AG20443 (cell line): Measurements from ENCODE around the gene EIF1AD.
"Not testable (repeated sequence)": the region's sequence is repeated elsewhere in the genome, so short reads cannot be mapped to it uniquely, and the experiment has no call there.

Experiments
- DNase-seq: peaks from one replicate; pipeline ENCODE4 v3.0.0; 2012; ENCODE audit warnings: low spot score, mixed read lengths

EIF1AD gene

DNA sequence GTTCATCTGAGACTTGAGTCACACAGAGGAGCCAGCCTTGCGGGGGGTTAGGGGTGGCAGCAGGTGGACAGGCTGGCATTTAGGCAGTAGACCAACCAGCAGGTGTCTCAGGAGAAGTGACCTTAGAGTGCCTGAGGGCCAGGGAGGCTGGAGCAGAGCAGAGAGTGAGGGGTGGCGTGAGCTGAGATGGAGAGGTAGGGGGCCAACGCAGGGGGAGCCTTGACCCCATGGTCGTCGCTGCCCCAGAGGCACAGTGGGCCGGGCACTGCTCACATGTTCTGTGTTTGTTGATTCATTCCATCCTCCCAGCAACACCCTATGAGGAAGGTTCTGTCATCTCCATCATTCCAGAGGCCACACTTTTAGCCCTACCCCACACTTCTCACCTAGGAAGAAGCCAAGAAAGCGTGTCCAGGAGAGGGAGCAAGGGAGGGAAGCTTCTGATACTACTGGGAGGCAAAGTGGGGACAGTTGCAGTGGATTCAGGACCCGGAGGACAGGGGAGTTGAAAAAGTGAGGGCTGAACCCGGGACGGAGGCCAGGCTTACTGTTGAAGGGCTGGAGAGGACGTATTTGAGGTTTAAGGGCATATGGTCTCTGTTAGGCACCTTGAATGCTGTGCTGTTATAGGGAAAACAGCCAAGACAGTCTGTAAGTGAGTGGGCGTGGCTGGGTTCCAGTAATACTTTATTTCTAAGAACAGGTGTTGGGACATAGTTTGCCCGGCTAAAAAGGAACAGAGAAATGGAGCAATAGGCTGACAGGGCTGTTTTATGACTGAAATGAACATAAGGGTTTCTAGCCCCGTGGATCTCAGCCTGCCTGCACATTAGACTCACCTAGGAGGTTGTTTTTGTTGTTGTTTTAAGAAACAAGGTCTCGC lies 33.1 kb downstream of the EIF1AD start:
- DNase-seq = no peak

DNA sequence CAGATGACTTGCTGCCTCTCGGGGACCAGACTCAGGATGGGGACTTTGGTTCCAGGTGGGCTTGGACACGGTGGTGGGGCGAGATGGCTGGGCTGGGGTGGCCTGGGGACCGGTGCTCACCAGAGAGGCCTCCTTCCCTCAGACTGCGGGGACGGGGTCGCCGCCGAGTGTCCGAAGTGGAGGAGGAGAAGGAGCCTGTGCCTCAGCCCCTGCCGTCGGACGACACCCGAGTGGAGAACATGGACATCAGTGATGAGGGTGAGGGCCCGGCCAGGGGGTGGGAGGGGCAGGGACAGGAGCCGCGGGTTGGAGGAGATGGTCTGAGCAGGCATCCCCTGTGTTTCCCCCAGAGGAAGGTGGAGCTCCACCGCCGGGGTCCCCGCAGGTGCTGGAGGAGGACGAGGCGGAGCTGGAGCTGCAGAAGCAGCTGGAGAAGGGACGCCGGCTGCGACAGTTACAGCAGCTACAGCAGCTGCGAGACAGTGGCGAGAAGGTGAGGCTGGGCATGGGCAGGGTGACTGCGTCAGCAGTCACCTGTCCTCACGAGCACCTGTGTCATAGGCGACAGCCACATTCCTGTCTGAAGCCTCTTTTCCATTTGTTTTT lies 34.5 kb downstream of the EIF1AD start:
- no peak for DNase-seq

DNA sequence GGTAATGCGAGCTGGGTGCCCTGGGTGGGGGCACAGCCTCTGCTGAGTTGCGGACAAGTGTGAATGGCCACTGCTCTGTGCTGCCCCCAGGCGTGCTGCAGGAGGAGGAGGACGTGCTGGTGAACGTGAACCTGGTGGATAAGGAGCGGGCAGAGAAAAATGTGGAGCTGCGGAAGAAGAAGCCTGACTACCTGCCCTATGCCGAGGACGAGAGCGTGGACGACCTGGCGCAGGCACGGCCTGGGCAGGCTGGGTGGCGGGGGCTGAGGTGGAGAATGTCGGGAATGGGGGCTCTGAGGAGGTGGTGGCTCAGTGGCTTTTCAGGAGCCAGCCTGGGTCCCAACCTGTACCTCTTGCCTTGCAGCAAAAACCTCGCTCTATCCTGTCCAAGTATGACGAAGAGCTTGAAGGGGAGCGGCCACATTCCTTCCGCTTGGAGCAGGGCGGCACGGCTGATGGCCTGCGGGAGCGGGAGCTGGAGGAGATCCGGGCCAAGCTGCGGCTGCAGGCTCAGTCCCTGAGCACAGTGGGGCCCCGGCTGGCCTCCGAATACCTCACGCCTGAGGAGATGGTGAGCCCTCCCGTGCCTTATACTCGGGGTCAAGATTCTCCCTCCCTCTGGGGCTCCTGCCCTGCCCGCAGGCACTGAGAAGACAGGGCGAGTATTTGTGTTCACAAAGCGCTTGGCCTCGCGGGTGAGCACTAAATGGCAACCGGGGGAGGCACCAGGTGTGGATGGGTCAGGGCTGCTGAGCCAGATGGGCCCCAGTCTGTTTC lies 35.8 kb downstream of the EIF1AD start:
- no peak for DNase-seq

DNA sequence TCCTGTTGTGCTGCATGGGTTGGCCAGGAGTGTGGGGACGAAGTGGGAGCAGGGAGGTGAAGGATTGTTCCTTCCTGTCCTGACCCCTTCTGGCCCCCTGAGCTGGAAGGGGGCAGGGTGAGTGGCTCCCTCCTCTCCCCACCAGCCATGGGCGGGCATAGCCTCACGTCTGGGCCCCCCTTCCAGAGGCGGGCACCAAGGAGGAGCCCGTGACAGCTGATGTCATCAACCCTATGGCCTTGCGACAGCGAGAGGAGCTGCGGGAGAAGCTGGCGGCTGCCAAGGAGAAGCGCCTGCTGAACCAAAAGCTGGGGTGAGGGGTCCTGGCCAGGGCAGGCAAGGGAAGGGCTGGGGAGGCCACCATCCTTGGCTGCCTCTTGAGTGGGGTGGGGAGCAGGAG lies 37.1 kb downstream of the EIF1AD start:
- DNase-seq = no peak

DNA sequence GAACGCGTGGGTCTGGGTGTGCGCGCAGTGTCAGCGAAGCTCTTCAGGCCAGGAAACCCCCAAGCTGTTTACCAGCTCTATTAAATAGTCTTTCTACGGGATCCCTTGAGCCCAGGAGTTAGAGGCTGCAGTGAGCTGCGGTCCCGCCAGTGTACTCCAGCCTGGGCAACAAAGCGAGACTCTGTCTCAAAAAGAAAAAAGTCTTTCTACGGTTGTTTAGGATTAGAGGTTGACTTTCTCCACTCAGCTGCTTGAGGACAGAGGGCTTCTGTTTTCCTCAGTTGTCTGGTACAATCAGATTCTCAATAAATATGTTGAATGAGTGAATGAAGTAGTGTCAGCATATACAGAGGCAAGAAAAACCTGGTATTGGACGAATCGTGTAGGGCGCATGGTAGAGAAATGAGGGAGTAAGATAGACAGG lies 39.8 kb downstream of the EIF1AD start:
- no peak for DNase-seq

DNA sequence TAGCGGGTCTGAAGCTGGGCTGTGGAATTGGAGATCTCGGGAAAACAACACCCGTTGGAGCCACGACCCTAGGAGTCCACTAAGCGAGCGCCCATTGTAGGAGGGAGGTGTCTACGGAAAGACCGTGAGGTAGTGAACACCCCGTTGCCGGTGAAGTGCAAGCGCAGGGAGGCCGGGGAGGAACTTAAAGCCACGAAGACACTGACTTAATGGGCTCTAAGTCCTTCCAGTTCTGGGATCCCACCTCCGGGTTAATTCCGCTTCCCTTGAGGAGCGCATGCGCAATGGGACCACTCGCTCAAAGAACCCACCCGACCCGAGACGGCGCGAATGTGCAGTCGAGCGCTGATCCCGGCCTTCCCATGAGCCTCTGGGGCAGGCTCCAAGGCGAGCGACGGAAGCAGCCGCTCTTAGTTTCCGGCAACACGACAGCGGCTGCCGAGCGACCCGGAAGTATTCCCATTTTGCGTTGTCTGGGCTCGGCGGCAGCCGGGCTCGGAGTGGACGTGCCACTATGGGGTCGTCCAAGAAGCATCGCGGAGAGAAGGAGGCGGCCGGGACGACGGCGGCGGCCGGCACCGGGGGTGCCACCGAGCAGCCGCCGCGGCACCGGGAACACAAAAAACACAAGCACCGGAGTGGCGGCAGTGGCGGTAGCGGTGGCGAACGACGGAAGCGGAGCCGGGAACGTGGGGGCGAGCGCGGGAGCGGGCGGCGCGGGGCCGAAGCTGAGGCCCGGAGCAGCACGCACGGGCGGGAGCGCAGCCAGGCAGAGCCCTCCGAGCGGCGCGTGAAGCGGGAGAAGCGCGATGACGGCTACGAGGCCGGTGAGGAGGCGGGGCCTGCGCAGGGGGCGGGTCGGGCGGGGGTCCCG lies 40.5 kb downstream of the EIF1AD start, which contains the start of gene SART1:
TSS of gene SART1 (plus strand) at position 468 of the 874 bp plus-strand sequence. CDS start at position 515, 47 bp downstream.
- peak; percentile 100 for DNase-seq

DNA sequence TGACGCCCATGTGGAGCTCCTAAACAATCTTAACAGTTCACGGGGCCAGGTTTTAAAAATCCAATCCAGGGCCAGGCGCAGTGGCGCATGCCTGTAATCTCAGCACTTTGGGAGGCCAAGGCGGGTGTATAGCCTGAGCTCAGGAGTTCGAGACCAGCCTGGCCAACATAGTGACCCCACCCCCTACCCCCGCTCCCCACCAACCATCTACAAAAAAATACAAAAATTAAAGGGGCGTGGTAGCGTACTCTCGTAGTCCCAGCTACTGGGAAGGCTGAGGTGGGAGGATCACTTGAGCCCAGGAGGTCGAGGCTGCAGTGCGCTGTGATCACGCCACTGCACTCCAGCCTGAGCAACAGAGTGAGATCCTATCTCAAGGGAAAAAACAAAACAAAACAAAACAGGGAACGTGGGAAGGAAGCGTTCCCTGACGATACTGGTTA lies 41.1 kb downstream of the EIF1AD start:
- no peak for DNase-seq

DNA sequence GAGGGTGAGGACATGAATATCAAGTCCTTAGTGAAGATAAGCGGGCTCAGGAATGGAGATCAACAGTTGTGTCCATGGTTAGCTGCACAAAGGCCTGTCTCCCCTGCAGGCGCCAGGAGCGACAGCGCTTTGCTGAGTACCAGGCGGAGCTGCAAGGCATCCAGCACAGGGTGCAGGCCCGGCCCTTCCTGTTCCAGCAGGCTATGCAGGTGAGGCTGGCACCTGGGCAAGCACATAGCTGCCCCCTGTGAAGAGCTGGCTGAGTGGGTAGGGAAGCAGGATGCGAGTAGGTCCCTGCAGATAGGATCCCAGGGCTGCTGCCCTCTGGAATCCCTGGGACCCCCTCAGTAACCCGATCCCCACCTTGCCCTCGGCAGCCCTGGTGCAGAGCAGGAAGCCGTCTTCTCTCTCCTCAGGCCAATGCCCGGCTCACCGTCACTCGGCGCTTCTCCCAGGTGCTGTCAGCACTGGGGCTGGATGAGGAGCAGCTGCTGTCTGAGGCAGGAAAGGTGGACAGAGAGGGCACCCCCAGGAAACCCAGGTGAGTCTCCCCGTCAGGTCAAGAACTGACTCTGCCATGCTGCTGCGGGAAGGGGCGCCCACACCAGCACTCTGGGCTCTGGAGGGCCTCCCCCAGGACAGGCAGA lies 43.1 kb downstream of the EIF1AD start:
- no peak for DNase-seq

DNA sequence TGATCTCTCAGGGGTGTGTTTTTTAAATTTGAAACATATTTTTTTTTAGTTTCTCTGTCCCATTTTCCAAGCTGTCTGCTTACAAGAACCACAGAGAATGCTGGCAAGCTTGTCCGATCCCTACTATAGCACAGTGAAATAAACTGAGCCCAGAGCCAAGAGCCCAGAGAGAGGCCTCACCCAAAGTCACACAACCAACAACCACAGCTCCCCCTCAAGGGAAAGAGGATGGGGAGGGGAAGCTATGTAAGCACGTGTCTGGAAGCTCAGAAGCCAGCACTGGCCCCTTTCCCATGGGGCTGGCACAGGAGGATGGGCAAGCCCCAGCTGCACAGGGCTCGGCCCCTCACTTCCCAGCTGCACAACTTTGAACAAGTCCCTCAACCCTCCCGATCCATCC lies 43.7 kb downstream of the EIF1AD start:
- no peak for DNase-seq

DNA sequence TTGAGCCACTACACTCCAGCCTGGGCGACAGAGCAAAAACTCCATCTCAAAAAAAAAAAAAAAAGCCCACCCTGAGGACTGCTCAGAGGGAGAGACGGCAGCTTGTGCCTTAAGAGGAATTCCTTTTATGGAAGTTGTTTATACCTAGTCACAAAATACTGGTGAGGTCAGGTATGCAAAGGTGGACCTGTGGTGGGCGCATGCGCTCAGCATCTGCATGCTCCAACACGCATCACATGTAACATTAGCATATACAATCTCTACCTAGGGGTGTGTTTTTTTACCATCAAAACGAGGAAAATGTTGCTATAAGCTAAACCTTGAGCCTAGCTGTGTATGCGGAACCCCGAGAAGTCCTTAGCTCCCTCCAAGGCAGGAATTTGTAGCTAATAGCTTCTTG lies 47.2 kb downstream of the EIF1AD start:
- no peak for DNase-seq

DNA sequence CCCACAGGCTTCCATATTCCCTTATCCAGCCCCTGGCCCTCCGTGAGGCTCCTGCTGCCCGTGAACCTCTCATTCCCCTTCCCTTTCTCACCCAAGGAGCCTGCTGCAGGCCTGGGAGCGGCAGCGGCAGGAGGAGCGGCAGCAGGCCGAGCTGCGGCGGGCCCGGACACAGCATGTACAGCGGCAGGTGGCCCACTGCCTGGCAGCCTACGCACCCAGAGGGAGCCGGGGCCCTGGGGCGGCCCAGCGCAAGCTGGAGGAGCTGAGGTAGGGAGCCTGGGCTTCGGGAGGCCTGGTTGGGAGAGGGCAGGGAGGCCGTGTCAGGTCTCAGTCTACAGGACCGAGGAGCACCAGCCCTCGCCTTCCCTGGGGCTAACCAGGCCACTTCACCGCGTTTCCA lies 48.5 kb downstream of the EIF1AD start:
- DNase-seq = no peak

DNA sequence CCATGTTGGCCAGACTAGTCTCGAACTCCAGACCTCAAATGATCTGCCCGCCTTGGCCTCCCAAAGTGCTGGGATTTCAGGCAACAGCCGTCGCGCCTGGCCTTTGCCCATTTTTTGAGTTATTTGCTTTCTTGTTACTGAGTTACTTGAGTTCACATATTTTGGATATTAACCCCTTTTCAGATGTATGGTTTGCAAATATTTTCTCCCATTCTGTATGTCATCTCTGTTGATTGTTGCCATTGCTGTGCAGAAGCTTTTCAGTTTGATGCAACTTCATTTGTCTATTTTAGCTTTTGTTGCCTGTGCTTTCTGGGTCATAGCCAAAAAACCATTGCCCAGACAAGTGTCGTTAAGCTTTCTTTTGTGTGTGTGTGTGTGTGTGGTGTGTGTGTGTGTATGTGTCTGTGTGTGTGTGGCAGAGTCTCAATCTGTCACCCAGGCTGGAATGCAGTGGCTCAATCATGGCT lies 49.9 kb downstream of the EIF1AD start:
- DNase-seq = no peak

DNA sequence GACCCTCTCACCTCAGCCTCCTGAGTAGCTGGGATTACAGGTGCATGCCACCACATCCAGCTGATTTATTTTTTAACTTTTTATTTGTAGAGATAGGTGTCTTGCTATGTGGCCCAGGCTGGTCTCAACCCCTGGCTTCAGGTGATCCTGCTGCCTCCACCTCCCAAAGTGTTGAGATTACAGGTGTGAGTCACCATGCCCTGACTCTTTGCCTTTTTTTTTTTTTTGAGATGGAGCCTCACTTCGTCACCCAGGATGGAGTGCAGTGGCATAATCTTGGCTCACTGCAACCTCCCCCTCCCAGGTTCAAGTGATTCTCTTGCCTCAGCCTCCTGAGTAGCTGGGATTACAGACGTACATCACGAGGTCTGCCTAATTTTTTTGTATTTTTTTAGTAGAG lies 50.3 kb downstream of the EIF1AD start:
- not testable (repeated sequence) for DNase-seq

DNA sequence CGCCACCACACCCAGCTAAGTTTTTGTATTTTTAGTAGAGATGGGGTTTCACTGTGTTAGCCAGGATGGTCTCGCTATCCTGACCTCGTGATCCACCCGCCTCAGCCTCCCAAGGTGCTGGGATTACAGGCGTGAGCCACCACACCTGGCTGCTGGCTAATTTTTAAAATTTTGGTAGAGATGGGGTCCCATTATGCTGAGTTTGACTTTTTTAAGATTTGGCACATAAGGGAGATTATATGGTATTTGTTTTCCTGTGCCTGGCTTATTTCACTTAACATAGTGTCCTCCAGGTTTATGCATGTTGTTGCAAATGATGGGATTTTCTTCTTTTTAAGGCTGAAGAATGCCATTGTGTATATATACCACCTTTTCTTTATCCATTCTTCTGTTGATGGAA lies 51.2 kb downstream of the EIF1AD start:
- not testable (repeated sequence) for DNase-seq

DNA sequence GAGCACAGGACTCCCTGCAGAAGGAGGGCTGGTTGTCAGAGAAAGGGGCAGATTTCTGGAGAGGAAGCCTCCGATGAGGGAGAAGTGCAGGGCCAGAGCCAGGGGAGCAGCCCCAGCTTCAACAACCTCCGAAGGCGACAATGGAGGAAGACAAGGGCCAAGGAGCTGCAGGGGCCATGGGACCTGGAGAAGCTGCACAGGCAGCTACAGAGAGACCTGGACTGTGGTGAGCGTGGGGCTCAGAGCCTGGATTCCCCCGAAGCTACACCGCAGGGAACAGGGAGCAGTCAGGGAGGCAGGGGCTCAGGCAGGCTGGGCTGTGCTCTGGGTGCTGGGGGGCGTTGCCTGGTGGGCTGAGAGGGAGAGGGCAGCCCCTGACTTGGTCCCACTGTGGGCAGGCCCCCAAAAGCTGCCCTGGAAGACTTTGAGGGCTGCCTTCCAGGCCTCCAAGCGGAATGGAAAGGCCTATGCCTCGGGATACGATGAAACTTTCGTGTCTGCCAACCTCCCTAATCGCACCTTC lies 54.3 kb downstream of the EIF1AD start:
- no peak for DNase-seq

DNA sequence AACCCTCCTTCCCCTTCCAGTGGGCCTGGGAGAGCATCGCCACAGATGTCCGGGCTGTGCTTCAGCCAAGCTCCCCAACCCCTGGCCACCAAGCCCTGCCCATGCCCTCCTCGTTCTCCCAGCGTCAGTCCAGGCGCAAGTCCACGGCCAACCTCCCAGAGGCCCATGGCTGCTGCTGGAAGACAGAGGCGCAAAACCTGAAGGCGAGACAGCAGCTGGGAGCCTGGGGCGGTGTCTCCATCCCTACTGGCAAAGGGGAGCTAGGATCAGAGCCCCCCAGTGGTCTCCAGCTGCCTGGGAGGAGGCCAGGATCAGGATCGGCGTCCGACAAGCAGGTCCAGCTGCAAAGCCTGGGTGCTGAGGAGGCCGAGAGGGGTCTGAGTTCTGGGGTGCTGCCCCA lies 54.8 kb downstream of the EIF1AD start:
- DNase-seq = no peak

DNA sequence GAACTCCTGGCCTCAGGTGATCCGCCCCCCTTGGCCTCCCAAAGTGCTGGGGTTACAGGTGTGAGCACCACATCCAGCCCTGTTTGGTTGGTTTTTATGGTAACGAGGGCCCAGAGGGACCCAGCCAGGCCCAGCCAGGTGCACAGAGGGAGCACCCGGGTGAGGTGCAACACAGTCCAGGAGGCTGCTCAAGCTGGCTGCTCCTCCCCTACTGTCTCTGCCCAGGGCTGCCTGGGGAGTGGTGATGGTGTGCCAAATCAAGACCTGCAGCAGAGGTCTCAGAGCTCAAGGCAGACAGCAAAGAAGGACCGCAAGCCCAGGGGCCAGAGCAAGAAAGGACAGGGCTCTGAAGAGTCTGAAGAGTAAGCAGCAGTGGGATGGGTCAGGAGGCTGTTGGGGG lies 55.3 kb downstream of the EIF1AD start:
- DNase-seq = no peak
